SH-SY5Y (cell line): Measurements from ENCODE around the gene EIF4ENIF1.

Experiments
- GATA2 ChIP-seq: IDR thresholded peaks from 2 replicates; pipeline ENCODE4 v1.6.1; 2011; ENCODE audit warnings: mild to moderate bottlenecking, low read depth, low read length
- GATA3 ChIP-seq: IDR thresholded peaks from 2 replicates; pipeline ENCODE4 v1.6.1; 2011; ENCODE audit warnings: low read depth, mild to moderate bottlenecking, low read length, moderate library complexity

GRCh38 chr22:31449506-31449905 is 40.1 kb downstream of the EIF4ENIF1 start:
- TF ChIP-seq GATA2 (no peak), GATA3 (no peak)
